Endothelial cell of umbilical vein (primary cell): ENCODE measurements around the gene PEX19. TPM values are rescaled to one million over a fixed set of nuclear protein-coding genes. Genes with fewer than 3 reads are reported as not detected.

Experiments used
- BruUV-seq: library from RNA; stranded (reverse); fragments of 400-500 nt; replicated peaks from 2 replicates; lab custom pipeline; 2021; lab: Mats Ljungman, UMichigan
- CTCF ChIA-PET: fragments of 300-600, 350-600 bp; sonication (Branson Sonifier 250); formaldehyde crosslinking; loops from one replicate; lab custom pipeline; 2021; ENCODE audit warnings: antibody characterized with exemption, inconsistent platforms; lab: Charles Lee
- POLR2A ChIA-PET: fragments of 300-600, 350-600 bp; sonication (Branson Sonifier 250); formaldehyde crosslinking; loops from one replicate; lab custom pipeline; 2021; ENCODE audit warnings: antibody characterized with exemption, inconsistent platforms; lab: Charles Lee
- DNase-seq: peaks from one replicate; pipeline ENCODE4 v3.0.0-alpha.2; 2011; ENCODE audit warnings: low read depth, low spot score
- FAIRE-seq: peaks from 2 replicates; lab custom pipeline; 2011; peaks lifted over from hg19 to GRCh38; lab: Jason Lieb, UNC
- H2AFZ ChIP-seq: 2 replicates; pipeline ENCODE4 v1.6.0; 2012; ENCODE audit warnings: low read depth, low read length, control low read depth, inconsistent platforms
- H3K27ac ChIP-seq: 2 replicates; pipeline ENCODE4 v1.5.1; 2011; ENCODE audit warnings: low read depth, mild to moderate bottlenecking, control low read depth, low read length, moderate library complexity; ENCODE audit not compliant: insufficient read depth
- H3K27me3 ChIP-seq, 2 experiments: 2 replicates each; pipeline versions ENCODE4 v1.6.0 to v1.6.1; 2011; ENCODE audit warnings: low read length in 2 of 2, mixed read lengths in 1 of 2; ENCODE audit not compliant: control insufficient read depth in 2 of 2, insufficient read depth in 2 of 2
- H3K36me3 ChIP-seq, 2 experiments: 2 replicates in 1 of 2; 3 replicates in 1 of 2; pipeline ENCODE4 v1.5.1; 2011; ENCODE audit warnings: low read length in 2 of 2, mild to moderate bottlenecking in 1 of 2, moderate library complexity in 1 of 2; ENCODE audit not compliant: control insufficient read depth in 2 of 2, insufficient read depth in 2 of 2; ENCODE audit errors: extremely low read depth in 1 of 2
- H3K4me1 ChIP-seq: 3 replicates; pipeline ENCODE4 v1.5.1; 2011; ENCODE audit warnings: mild to moderate bottlenecking, low read length; ENCODE audit not compliant: control insufficient read depth, insufficient read depth; ENCODE audit errors: extremely low read depth
- H3K4me2 ChIP-seq: 2 replicates; pipeline ENCODE4 v1.6.1; 2011; ENCODE audit warnings: low read length, control low read depth, mixed read lengths; ENCODE audit not compliant: insufficient read depth
- H3K4me3 ChIP-seq, 3 experiments: fragments of 200-600 bp in 1 of 3; sonication (generic), shearing (Covaris generic) in 1 of 3; replicated peaks in 1 of 3; 2 replicates each; pipeline ENCODE4 v1.5.1; 2011 to 2016; ENCODE audit warnings: control low read depth in 3 of 3, low read length in 3 of 3, mild to moderate bottlenecking in 2 of 3, inconsistent platforms in 1 of 3, low read depth in 1 of 3, moderate library complexity in 1 of 3; ENCODE audit not compliant: insufficient read depth in 1 of 3
- H3K79me2 ChIP-seq: 2 replicates; pipeline ENCODE4 v1.6.0; 2012; ENCODE audit warnings: low read length, inconsistent platforms; ENCODE audit not compliant: control insufficient read depth, insufficient read depth
- H3K9ac ChIP-seq: replicated peaks from 2 replicates; pipeline ENCODE3; 2011; ENCODE audit warnings: low read length, control low read depth; ENCODE audit not compliant: insufficient read depth; ENCODE audit errors: extremely low read depth
- H3K9me1 ChIP-seq: replicated peaks from 3 replicates; pipeline ENCODE4 v1.6.0; 2011; ENCODE audit warnings: mild to moderate bottlenecking, low read length; ENCODE audit not compliant: control insufficient read depth, insufficient read depth; ENCODE audit errors: extremely low read depth
- H3K9me3 ChIP-seq: replicated peaks from 2 replicates; pipeline ENCODE4 v1.5.1; 2012; ENCODE audit warnings: low read length, inconsistent platforms; ENCODE audit not compliant: control insufficient read depth, insufficient read depth
- H4K20me1 ChIP-seq: replicated peaks from 2 replicates; pipeline ENCODE3; 2011; ENCODE audit warnings: mild to moderate bottlenecking, low read length; ENCODE audit not compliant: control insufficient read depth, insufficient read depth; ENCODE audit errors: extremely low read depth
- CTCF ChIP-seq, 2 donors: IDR thresholded peaks; 1 replicate in 1 of 2; 2 replicates in 1 of 2; pipeline ENCODE4 v1.5.1; 2011; ENCODE audit warnings: low read length in 2 of 2, mild to moderate bottlenecking in 2 of 2, moderate library complexity in 2 of 2, control low read depth in 1 of 2, inconsistent platforms in 1 of 2, low read depth in 1 of 2; ENCODE audit not compliant: insufficient read depth in 1 of 2; ENCODE audit errors: extremely low read depth in 1 of 2
- EZH2 ChIP-seq: IDR thresholded peaks from 2 replicates; pipeline ENCODE4 v1.6.1; 2012; ENCODE audit warnings: borderline replicate concordance, low read depth, mild to moderate bottlenecking, moderate library complexity, low read length, inconsistent platforms; ENCODE audit not compliant: severe bottlenecking
- FOS ChIP-seq: IDR thresholded peaks from 2 replicates; pipeline ENCODE4 v1.6.1; 2011; ENCODE audit warnings: mild to moderate bottlenecking, low read length, moderate library complexity, borderline replicate concordance; ENCODE audit not compliant: insufficient read depth
- GATA2 ChIP-seq: IDR thresholded peaks from 2 replicates; pipeline ENCODE4 v1.7.0; 2011; ENCODE audit warnings: low read depth, mild to moderate bottlenecking, moderate library complexity, mixed read lengths, low read length; ENCODE audit not compliant: insufficient read length, insufficient read depth
- JUN ChIP-seq: IDR thresholded peaks from 2 replicates; pipeline ENCODE4 v1.6.1; 2011; ENCODE audit warnings: borderline replicate concordance, low read depth; ENCODE audit not compliant: insufficient read length, insufficient read depth
- MAX ChIP-seq: IDR thresholded peaks from 2 replicates; pipeline ENCODE4 v1.6.1; 2011; ENCODE audit not compliant: insufficient read depth, insufficient read length
- MYC ChIP-seq: IDR thresholded peaks from one replicate; pipeline ENCODE4 v1.6.1; 2011; ENCODE audit warnings: mild to moderate bottlenecking, low read depth, low read length
- POLR2A ChIP-seq: IDR thresholded peaks from 2 replicates; pipeline ENCODE4 v1.6.1; 2012; ENCODE audit warnings: low read depth, mild to moderate bottlenecking, control low read depth, low read length
- POLR2AphosphoS5 ChIP-seq: IDR thresholded peaks from 2 replicates; pipeline ENCODE4 v1.6.1; 2012; ENCODE audit warnings: low read depth, mild to moderate bottlenecking, control low read depth, low read length, moderate library complexity; ENCODE audit not compliant: insufficient read depth
- dilution Hi-C: fragments of 300-500 bp; cut with MboI; formaldehyde crosslinking; loops from one replicate; pipeline ENCODE4 v1.15.0; 2019; ENCODE audit warnings: low sequenced_read_pairs; ENCODE audit not compliant: extremely low pct_ligation_motif_present
- intact Hi-C: fragments of 100-400 bp; cut with micrococcal nuclease; formaldehyde crosslinking; loops from one replicate; pipeline ENCODE4 v1.10.0; 2022
- polyA plus RNA-seq, 4 experiments: library from polyadenylated mRNA; depleted of rRNA in 3 of 4; stranded (reverse) in 3 of 4; unstranded in 1 of 4; fragments of >200 nt; gene quantifications; 2 replicates each; pipeline versions ENCODE4 v1.2.1 to v1.2.3, GENCODE V29; 2011 to 2012; ENCODE audit warnings: missing spikeins in 1 of 4
- total RNA-seq: library from RNA; stranded (reverse); gene quantifications from 2 replicates; pipeline ENCODE4 v1.2.3, GENCODE V29; 2021

PEX19 gene
- total and polyA plus RNA-seq, 2 donors (not counting 3 experiments of a cell fraction or from before 2014, with no cell fraction given), result 24.4 to 38.4 TPM

GRCh38 chr1:160237558-160237957 is 47.4 kb downstream of the PEX19 start:
- DNase-seq (no peak), FAIRE-seq (no peak)
- H3K4me3 ChIP-seq, result no peak overlapping the region
- no peaks in the 10 kb centered on the region for H3K4me1 ChIP-seq
- H3K27me3 ChIP-seq, result no peaks in the 10 kb centered on the region
- no peaks in the 10 kb centered on the region for H3K9me3 ChIP-seq
- no peaks in the 10 kb centered on the region for H4K20me1 ChIP-seq
- no peak overlapping the region for H3K27ac ChIP-seq
- TF ChIP-seq POLR2AphosphoS5 (no peak), MAX (no peak), EZH2 (no peak), JUN (no peak), POLR2A (no peak), MYC (no peak), FOS (no peak), CTCF (IDR thresholded peaks at IDR 0.05; ENCODE audit: extremely low read depth in 1 of 2, insufficient read depth in 1 of 2, low read depth in 1 of 2, low read length in 2 of 2) (no peak), GATA2 (no peak)
- no peak overlapping the region for H3K4me2 ChIP-seq
- no peak overlapping the region for H2AFZ ChIP-seq
- no peak overlapping the region for H3K9ac ChIP-seq
- intact Hi-C loops (no loop called here), dilution Hi-C loops (no loop called here)
- BruUV-seq, result no TSS peak
- no peaks in the 10 kb centered on the region for H3K79me2 ChIP-seq
- H3K36me3 ChIP-seq, result peaks cover 13 to 14% of the 10 kb centered on the region in 2 experiments
- POLR2A ChIA-PET, result no interaction called here
- no peaks in the 10 kb centered on the region for H3K9me1 ChIP-seq
- CTCF ChIA-PET, result interaction anchor here (2.9 kb wide), 1 partner anchor 44 kb away, joined by 18 read pairs; no protein-coding TSS in a partner anchor
